CD4-positive, CD25-positive, alpha-beta regulatory T cell (primary cell): Measurements from ENCODE around the gene UGT1A6. TPM values are rescaled to one million over a fixed set of nuclear protein-coding genes. Genes with fewer than 3 reads are reported as not detected.

ENCODE experiments used
- ATAC-seq, 2 donors: fragments of 150-1000 bp; cut with Tn5 transposase; one replicate each; pipeline ENCODE4 v1.10.0; 2021; ENCODE audit warnings: low read depth in 2 of 2, moderate number of reproducible peaks in 2 of 2, moderate library complexity in 1 of 2
- DNase-seq, 3 donors: peaks; one replicate each; pipeline versions ENCODE4 v3.0.0 to v3.0.0-alpha.2; 2012 to 2022; ENCODE audit warnings: mixed read lengths in 1 of 3
- H3K27ac ChIP-seq: one replicate; pipeline ENCODE4 v1.7.0; 2013; ENCODE audit warnings: mild to moderate bottlenecking, low read length; ENCODE audit not compliant: insufficient read depth, poor library complexity, severe bottlenecking
- H3K27me3 ChIP-seq: one replicate; pipeline ENCODE4 v1.7.0; 2013; ENCODE audit warnings: low read length; ENCODE audit not compliant: control insufficient read depth, insufficient read depth
- H3K36me3 ChIP-seq: one replicate; pipeline ENCODE4 v1.7.0; 2013; ENCODE audit warnings: mild to moderate bottlenecking, low read length, moderate library complexity; ENCODE audit not compliant: control insufficient read depth, insufficient read depth
- H3K4me1 ChIP-seq: 2 replicates; pipeline ENCODE4 v1.7.0; 2013; ENCODE audit warnings: mild to moderate bottlenecking, low read length; ENCODE audit not compliant: insufficient read depth, control insufficient read depth, poor library complexity, severe bottlenecking
- H3K4me3 ChIP-seq: one replicate; pipeline ENCODE4 v1.7.0; 2013; ENCODE audit warnings: low read depth, mild to moderate bottlenecking, low read length, moderate library complexity
- H3K9me3 ChIP-seq, 2 experiments: 1 replicate in 1 of 2; 2 replicates in 1 of 2; pipeline ENCODE4 v1.7.0; 2013; ENCODE audit warnings: low read length in 2 of 2, mild to moderate bottlenecking in 1 of 2, moderate library complexity in 1 of 2; ENCODE audit not compliant: control insufficient read depth in 2 of 2
- H3K27ac Mint-ChIP-seq, 3 donors: one replicate each; pipeline ENCODE4 v1.8.0; 2020 to 2022; ENCODE audit warnings: mild to moderate bottlenecking in 3 of 3, mixed read lengths in 3 of 3, moderate library complexity in 2 of 3
- H3K27me3 Mint-ChIP-seq: one replicate; pipeline ENCODE4 v1.8.0; 2022; ENCODE audit warnings: mild to moderate bottlenecking, mixed read lengths
- H3K36me3 Mint-ChIP-seq: one replicate; pipeline ENCODE4 v1.8.0; 2020; ENCODE audit warnings: mixed read lengths
- H3K4me1 Mint-ChIP-seq, 4 donors: one replicate each; pipeline ENCODE4 v1.8.0; 2020 to 2022; ENCODE audit warnings: mixed read lengths in 4 of 4, mild to moderate bottlenecking in 1 of 4
- H3K4me3 Mint-ChIP-seq, 4 donors: one replicate each; pipeline ENCODE4 v1.8.0; 2020 to 2022; ENCODE audit warnings: mild to moderate bottlenecking in 4 of 4, mixed read lengths in 4 of 4, moderate library complexity in 3 of 4
- H3K9me3 Mint-ChIP-seq, 7 donors: one replicate each; pipeline ENCODE4 v1.8.0; 2020 to 2022; ENCODE audit warnings: mixed read lengths in 7 of 7, mild to moderate bottlenecking in 3 of 7, moderate library complexity in 2 of 7
- polyA plus RNA-seq, 4 donors: library from polyadenylated mRNA; unstranded; fragments of 300-500 nt; fragmentation: Illumina TruSeq; gene quantifications; one replicate each; pipeline ENCODE4 v1.2.3, GENCODE V29; 2021
- total RNA-seq: library from RNA; stranded (reverse); gene quantifications from one replicate; pipeline ENCODE4 v1.2.3, GENCODE V29; 2022

UGT1A6 gene
- total and polyA plus RNA-seq, 5 donors from 2014 or later: not detected

- Mint-ChIP-seq H3K4me1 (no peaks in the 10 kb centered on the region), H3K9me3 (peaks cover 0 to 4% (median 0%) of the 10 kb centered on the region in 7 donors), H3K27me3 (peaks cover 13% of the 10 kb centered on the region), H3K36me3 (no peaks in the 10 kb centered on the region), H3K4me3 (no peak overlapping the region), H3K27ac (no peak overlapping the region)
- H3K9me3 ChIP-seq: no peaks in the 10 kb centered on the region
- no peak for DNase-seq
- no peaks in the 10 kb centered on the region for H3K36me3 ChIP-seq
- H3K27ac ChIP-seq: no peak overlapping the region
- peaks cover 9% of the 10 kb centered on the region for H3K27me3 ChIP-seq
- no peak for ATAC-seq
- no peaks in the 10 kb centered on the region for H3K4me1 ChIP-seq
- no peak overlapping the region for H3K4me3 ChIP-seq
Measured at GRCh38 chr2:233708942-233709341, 16.3 kb downstream of the UGT1A6 start.

- ATAC-seq (peak in 1 of 2 donors; percentile 53), DNase-seq (peak; percentile 29 to 52 (median 40))
- Histone ChIP-seq H3K4me3 (no peak overlapping the region), H3K36me3 (no peaks in the 10 kb centered on the region), H3K9me3 (no peaks in the 10 kb centered on the region), H3K27ac (no peak overlapping the region), H3K4me1 (no peaks in the 10 kb centered on the region), H3K27me3 (peaks cover 9% of the 10 kb centered on the region)
- no peaks in the 10 kb centered on the region for H3K4me1 Mint-ChIP-seq
- no peak overlapping the region for H3K4me3 Mint-ChIP-seq
- H3K36me3 Mint-ChIP-seq: no peaks in the 10 kb centered on the region
- peaks cover 20% of the 10 kb centered on the region for H3K27me3 Mint-ChIP-seq
- H3K9me3 Mint-ChIP-seq: peaks cover 0 to 1% (median 0%) of the 10 kb centered on the region in 7 donors
- no peak overlapping the region for H3K27ac Mint-ChIP-seq
Measured at GRCh38 chr2:233711312-233712008, 18.8 kb downstream of the UGT1A6 start.

- H3K36me3 ChIP-seq: no peaks in the 10 kb centered on the region
- peaks cover 0 to 1% (median 0%) of the 10 kb centered on the region in 7 donors for H3K9me3 Mint-ChIP-seq
- no peaks in the 10 kb centered on the region for H3K4me1 Mint-ChIP-seq
- H3K27ac ChIP-seq: no peak within 1 kb of the TSS
- H3K27me3 Mint-ChIP-seq: peaks cover 24% of the 10 kb centered on the region
- H3K4me3 ChIP-seq: no peak within 1 kb of the TSS
- H3K4me1 ChIP-seq: no peaks in the 10 kb centered on the region
- H3K27ac Mint-ChIP-seq: no peak within 1 kb of the TSS
- H3K36me3 Mint-ChIP-seq: no peaks in the 10 kb centered on the region
- DNase-seq (no peak), ATAC-seq (no peak)
- H3K4me3 Mint-ChIP-seq: no peak within 1 kb of the TSS
- H3K9me3 ChIP-seq: no peaks in the 10 kb centered on the region
- peaks cover 9% of the 10 kb centered on the region for H3K27me3 ChIP-seq
Measured at GRCh38 chr2:233712611-233713261, 20.0 kb downstream of the UGT1A6 start, which contains the start of gene UGT1A5. Gene UGT1A5 (plus strand): TSS chr2:233712907. CDS start chr2:233712992, 85 bp downstream.

- Mint-ChIP-seq H3K9me3 (peaks cover 0 to 1% (median 0%) of the 10 kb centered on the region in 7 donors), H3K4me1 (no peaks in the 10 kb centered on the region), H3K27me3 (peaks cover 22% of the 10 kb centered on the region), H3K4me3 (no peak overlapping the region), H3K36me3 (no peaks in the 10 kb centered on the region), H3K27ac (no peak overlapping the region)
- Histone ChIP-seq H3K27ac (no peak overlapping the region), H3K27me3 (peaks cover 9% of the 10 kb centered on the region), H3K9me3 (no peaks in the 10 kb centered on the region), H3K36me3 (no peaks in the 10 kb centered on the region), H3K4me1 (no peaks in the 10 kb centered on the region), H3K4me3 (no peak overlapping the region)
- ATAC-seq: no peak
- no peak for DNase-seq
Measured at GRCh38 chr2:233713262-233713615, 20.5 kb downstream of the UGT1A6 start.

- no peak for ATAC-seq
Measured at GRCh38 chr2:233714121-233714520, 21.4 kb downstream of the UGT1A6 start.

GRCh38 chr2:233718552-233718951, 25.9 kb downstream of the UGT1A6 start, which contains the start of gene UGT1A4:
Gene UGT1A4 (plus strand): TSS chr2:233718736. CDS start chr2:233718821, 85 bp downstream.
- H3K36me3 ChIP-seq: no peaks in the 10 kb centered on the region
- no peak within 1 kb of the TSS for H3K27ac ChIP-seq
- no peaks in the 10 kb centered on the region for H3K36me3 Mint-ChIP-seq
- peaks cover 15% of the 10 kb centered on the region for H3K27me3 Mint-ChIP-seq
- H3K4me1 Mint-ChIP-seq: no peaks in the 10 kb centered on the region
- H3K4me1 ChIP-seq: no peaks in the 10 kb centered on the region
- ATAC-seq: no peak
- peaks cover 0 to 1% (median 0%) of the 10 kb centered on the region in 7 donors for H3K9me3 Mint-ChIP-seq
- H3K9me3 ChIP-seq: no peaks in the 10 kb centered on the region
- no peak within 1 kb of the TSS for H3K27ac Mint-ChIP-seq
- H3K4me3 Mint-ChIP-seq: peak within 1 kb of the TSS in 1 of 4 donors; percentile 13
- H3K27me3 ChIP-seq: no peaks in the 10 kb centered on the region
- H3K4me3 ChIP-seq: no peak within 1 kb of the TSS
- DNase-seq: no peak

More at GRCh38 chr2:233714121-233714520, 21.4 kb downstream of the UGT1A6 start:
- H3K27ac Mint-ChIP-seq: no peak overlapping the region
- no peaks in the 10 kb centered on the region for H3K36me3 ChIP-seq
- no peak for DNase-seq
- no peaks in the 10 kb centered on the region for H3K36me3 Mint-ChIP-seq
- no peak overlapping the region for H3K4me3 ChIP-seq
- H3K4me1 Mint-ChIP-seq: no peaks in the 10 kb centered on the region
- peaks cover 0 to 1% (median 0%) of the 10 kb centered on the region in 7 donors for H3K9me3 Mint-ChIP-seq
- H3K27me3 Mint-ChIP-seq: peaks cover 17% of the 10 kb centered on the region
- H3K27me3 ChIP-seq: peaks cover 5% of the 10 kb centered on the region
- H3K4me1 ChIP-seq: no peaks in the 10 kb centered on the region
- no peaks in the 10 kb centered on the region for H3K9me3 ChIP-seq
- no peak overlapping the region for H3K4me3 Mint-ChIP-seq
- H3K27ac ChIP-seq: no peak overlapping the region

GRCh38 chr2:233728723-233729301, 36.1 kb downstream of the UGT1A6 start, which contains the start of gene UGT1A3:
Gene UGT1A3 (plus strand): TSS chr2:233729042. CDS start chr2:233729127, 85 bp downstream.
- peaks cover 4% of the 10 kb centered on the region for H3K27me3 Mint-ChIP-seq
- no peak within 1 kb of the TSS for H3K4me3 ChIP-seq
- no peaks in the 10 kb centered on the region for H3K36me3 Mint-ChIP-seq
- no peaks in the 10 kb centered on the region for H3K27me3 ChIP-seq
- ATAC-seq: no peak
- DNase-seq: no peak
- H3K4me1 ChIP-seq: no peaks in the 10 kb centered on the region
- no peaks in the 10 kb centered on the region for H3K36me3 ChIP-seq
- H3K9me3 ChIP-seq: no peaks in the 10 kb centered on the region
- H3K4me3 Mint-ChIP-seq: no peak within 1 kb of the TSS
- no peak within 1 kb of the TSS for H3K27ac ChIP-seq
- H3K4me1 Mint-ChIP-seq: no peaks in the 10 kb centered on the region
- peaks cover 0 to 6% (median 0%) of the 10 kb centered on the region in 7 donors for H3K9me3 Mint-ChIP-seq
- H3K27ac Mint-ChIP-seq: no peak within 1 kb of the TSS
